OCI-LY1 (cell line): ENCODE results near the gene PPM1D.

ENCODE experiments used
- H2AFZ ChIP-seq: fragments of 200-600 bp; sonication (generic), shearing (Covaris generic); 2 replicates; pipeline ENCODE4 v1.6.0; 2014; ENCODE audit warnings: antibody characterized with exemption, mild to moderate bottlenecking, low read length
- H3F3A ChIP-seq: fragments of 200-600 bp; sonication (generic), shearing (Covaris generic); 2 replicates; pipeline ENCODE4 v1.6.0; 2014; ENCODE audit warnings: mild to moderate bottlenecking, antibody characterized with exemption, low read length, moderate library complexity; ENCODE audit not compliant: insufficient read depth
- H3K27ac ChIP-seq: fragments of 200-600 bp; sonication (generic); 2 replicates; pipeline ENCODE4 v1.5.1; 2014; ENCODE audit warnings: low read length, mixed run types, mild to moderate bottlenecking, low read depth; ENCODE audit not compliant: poor library complexity, severe bottlenecking
- H3K27me3 ChIP-seq: fragments of 200-600 bp; sonication (generic); 2 replicates; pipeline ENCODE4 v1.6.0; 2014; ENCODE audit warnings: antibody characterized with exemption, mild to moderate bottlenecking, low read length, moderate library complexity; ENCODE audit not compliant: insufficient read depth
- H3K36me3 ChIP-seq: fragments of 200-600 bp; sonication (generic); 2 replicates; pipeline ENCODE4 v1.6.1; 2014; ENCODE audit warnings: mild to moderate bottlenecking, antibody characterized with exemption, low read length, moderate library complexity, mixed read lengths; ENCODE audit not compliant: insufficient read depth
- H3K4me1 ChIP-seq: fragments of 200-600 bp; sonication (generic); 2 replicates; pipeline ENCODE4 v1.5.1; 2014; ENCODE audit warnings: mild to moderate bottlenecking, low read length, moderate library complexity; ENCODE audit not compliant: insufficient read depth, severe bottlenecking
- H3K4me2 ChIP-seq: fragments of 200-600 bp; sonication (generic), shearing (Covaris generic); 2 replicates; pipeline ENCODE4 v1.6.1; 2014; ENCODE audit warnings: low read length
- H3K4me3 ChIP-seq: fragments of 200-600 bp; sonication (generic); 2 replicates; pipeline ENCODE4 v1.5.1; 2014; ENCODE audit warnings: low read length, low read depth, mild to moderate bottlenecking, mixed read lengths; ENCODE audit not compliant: poor library complexity, severe bottlenecking
- H3K79me2 ChIP-seq: fragments of 200-600 bp; shearing (Covaris generic); 2 replicates; pipeline ENCODE4 v1.6.1; 2016; ENCODE audit warnings: mixed run types, low read length, mixed read lengths; ENCODE audit not compliant: insufficient read depth
- H3K9ac ChIP-seq: fragments of 200-600 bp; sonication (generic), shearing (Covaris generic); 2 replicates; pipeline ENCODE4 v1.6.1; 2014; ENCODE audit warnings: mild to moderate bottlenecking, low read length, mixed read lengths
- H3K9me2 ChIP-seq: fragments of 200-600 bp; sonication (generic), shearing (Covaris generic); 2 replicates; pipeline ENCODE4 v1.6.1; 2014; ENCODE audit warnings: low read depth, mild to moderate bottlenecking, low read length, mixed read lengths
- H3K9me3 ChIP-seq: fragments of 200-600 bp; shearing (Covaris generic); 2 replicates; pipeline ENCODE4 v1.6.1; 2014; ENCODE audit warnings: low read length, mixed read lengths
- H4K20me1 ChIP-seq: fragments of 200-600 bp; sonication (generic), shearing (Covaris generic); 2 replicates; pipeline ENCODE4 v1.6.0; 2016; ENCODE audit warnings: mild to moderate bottlenecking, low read length; ENCODE audit not compliant: insufficient read depth
- CTCF ChIP-seq: fragments of 200-600 bp; sonication (generic), shearing (Covaris generic); IDR thresholded peaks from 2 replicates; pipeline ENCODE4 v1.5.1; 2017; ENCODE audit warnings: mild to moderate bottlenecking, antibody characterized with exemption, low read length, moderate library complexity, mixed read lengths
- EZH2 ChIP-seq: fragments of 200-600 bp; sonication (generic), shearing (Covaris generic); IDR thresholded peaks from 2 replicates; pipeline ENCODE4 v1.8.0; 2017; ENCODE audit warnings: borderline replicate concordance, mixed run types, mild to moderate bottlenecking, antibody characterized with exemption, low read length, moderate library complexity, mixed read lengths

The PPM1D gene

GRCh38 chr17:60685437-60685836 is 85.4 kb downstream of the PPM1D start:
- Histone ChIP-seq H3K27me3 (no peaks in the 10 kb centered on the region), H4K20me1 (no peaks in the 10 kb centered on the region), H3K9me2 (no peaks in the 10 kb centered on the region), H3K79me2 (no peaks in the 10 kb centered on the region), H2AFZ (no peak overlapping the region), H3K9ac (no peak overlapping the region), H3F3A (no peaks in the 10 kb centered on the region), H3K4me1 (no peaks in the 10 kb centered on the region), H3K36me3 (no peaks in the 10 kb centered on the region; the same call in 1 of the 2 replicates), H3K4me3 (no peak overlapping the region), H3K27ac (no peak overlapping the region), H3K4me2 (no peak overlapping the region), H3K9me3 (no peaks in the 10 kb centered on the region)
- TF ChIP-seq EZH2: no peak
- TF ChIP-seq CTCF: no peak

GRCh38 chr17:60695960-60696359 is 96.0 kb downstream of the PPM1D start:
- no peaks in the 10 kb centered on the region for H4K20me1 ChIP-seq
- no peak for TF ChIP-seq CTCF
- TF ChIP-seq EZH2: no peak
- H3K4me3 ChIP-seq: no peak overlapping the region
- no peaks in the 10 kb centered on the region for H3K9me2 ChIP-seq
- H2AFZ ChIP-seq: no peak overlapping the region
- no peak overlapping the region for H3K27ac ChIP-seq
- no peaks in the 10 kb centered on the region for H3K36me3 ChIP-seq
- H3K4me2 ChIP-seq: no peak overlapping the region
- H3K9me3 ChIP-seq: no peaks in the 10 kb centered on the region
- H3K27me3 ChIP-seq: no peaks in the 10 kb centered on the region
- no peaks in the 10 kb centered on the region for H3K4me1 ChIP-seq
- no peaks in the 10 kb centered on the region for H3F3A ChIP-seq
- H3K9ac ChIP-seq: no peak overlapping the region
- H3K79me2 ChIP-seq: no peaks in the 10 kb centered on the region

GRCh38 chr17:60699090-60699489 is 99.1 kb downstream of the PPM1D start:
- Histone ChIP-seq H3K4me1 (no peaks in the 10 kb centered on the region), H3K36me3 (no peaks in the 10 kb centered on the region), H3K9me3 (no peaks in the 10 kb centered on the region), H4K20me1 (no peaks in the 10 kb centered on the region), H3F3A (no peaks in the 10 kb centered on the region), H2AFZ (no peak overlapping the region), H3K4me2 (no peak overlapping the region), H3K27ac (no peak overlapping the region), H3K9me2 (no peaks in the 10 kb centered on the region), H3K27me3 (no peaks in the 10 kb centered on the region), H3K4me3 (no peak overlapping the region), H3K79me2 (no peaks in the 10 kb centered on the region), H3K9ac (no peak overlapping the region)
- no peak for TF ChIP-seq CTCF
- TF ChIP-seq EZH2: no peak
